DMS53 treated with DMSO at 0.1 percent for 48 hours (cell line): Measurements from ENCODE around the gene TMED6.
"Not testable (repeated sequence)": the region's sequence is repeated elsewhere in the genome, so short reads cannot be mapped to it uniquely, and the experiment has no call there.

Source experiments
- DNase-seq: peaks from one replicate; lab custom pipeline; 2025; ENCODE audit not compliant: unreplicated experiment; lab: John Stamatoyannopoulos, UW

TMED6 gene

DNA sequence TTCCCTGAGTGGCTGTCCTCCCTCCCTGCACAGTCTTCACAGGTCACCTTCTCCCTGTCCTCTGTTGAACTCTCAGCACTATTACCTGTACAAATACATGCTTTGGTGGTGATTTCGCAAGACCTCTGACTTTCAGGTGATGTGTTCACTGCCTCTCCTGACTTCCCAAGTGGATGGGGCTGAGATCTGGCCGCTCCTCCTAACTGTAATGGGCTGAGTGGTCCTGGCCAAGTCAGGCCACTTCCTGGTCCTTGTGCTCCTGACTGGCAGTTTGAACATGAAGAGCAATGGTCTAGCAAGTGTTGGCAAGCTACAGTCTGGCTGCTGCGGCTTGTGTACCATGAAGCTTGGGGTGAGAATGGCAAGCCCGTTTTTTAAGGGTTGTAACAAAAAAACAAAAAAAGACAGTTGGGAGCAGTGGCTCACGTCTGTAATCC lies 11.7 kb upstream of the TMED6 start:
- DNase-seq = no peak

DNA sequence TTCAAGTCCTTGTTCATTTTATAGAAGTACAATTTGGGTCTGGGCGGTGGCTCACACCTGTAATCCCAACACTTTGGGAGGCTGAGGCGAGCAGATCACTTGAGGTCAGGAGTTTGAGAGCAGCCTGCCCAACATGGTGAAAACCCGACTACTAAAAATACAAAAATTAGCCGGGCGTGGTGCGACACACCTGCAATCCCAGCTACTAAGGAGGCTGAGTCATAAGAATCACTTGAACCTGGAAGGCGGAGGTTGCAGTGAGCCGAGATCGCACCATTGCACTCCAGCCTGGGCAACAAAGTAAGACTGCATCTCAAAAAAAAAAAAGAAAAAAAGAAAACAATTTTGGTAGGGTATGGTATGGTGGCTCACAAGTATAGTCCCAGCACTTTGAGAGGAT lies 8.5 kb upstream of the TMED6 start:
- DNase-seq = not testable (repeated sequence)

DNA sequence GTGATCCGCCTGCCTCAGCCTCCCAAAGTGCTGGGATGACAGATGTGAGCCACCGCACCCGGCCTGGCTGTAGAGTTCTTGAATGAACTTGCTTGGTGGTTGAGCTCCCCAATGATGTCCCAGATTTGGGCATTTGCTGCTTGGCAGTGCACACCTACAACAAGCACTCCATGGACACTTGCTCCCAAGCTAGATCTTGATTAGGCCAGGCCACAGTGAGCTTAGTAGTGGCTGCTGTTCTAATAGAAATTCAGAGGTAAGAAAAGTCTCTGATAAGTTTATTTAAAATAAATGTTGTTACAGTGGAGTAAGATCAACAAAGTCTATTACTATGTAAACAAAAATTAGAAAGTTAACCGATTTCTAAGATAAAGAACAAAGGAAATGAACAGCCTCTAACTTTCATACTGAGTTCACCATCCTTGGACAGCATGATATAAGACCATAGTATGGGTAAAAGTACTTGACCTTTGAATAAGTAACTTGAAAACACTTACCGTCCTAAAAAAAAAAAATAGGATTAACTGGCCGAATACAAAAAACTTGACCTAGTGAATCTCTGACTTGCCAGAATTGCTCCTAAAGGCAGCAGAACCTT lies 951 bp downstream of the TMED6 start:
- no peak for DNase-seq

DNA sequence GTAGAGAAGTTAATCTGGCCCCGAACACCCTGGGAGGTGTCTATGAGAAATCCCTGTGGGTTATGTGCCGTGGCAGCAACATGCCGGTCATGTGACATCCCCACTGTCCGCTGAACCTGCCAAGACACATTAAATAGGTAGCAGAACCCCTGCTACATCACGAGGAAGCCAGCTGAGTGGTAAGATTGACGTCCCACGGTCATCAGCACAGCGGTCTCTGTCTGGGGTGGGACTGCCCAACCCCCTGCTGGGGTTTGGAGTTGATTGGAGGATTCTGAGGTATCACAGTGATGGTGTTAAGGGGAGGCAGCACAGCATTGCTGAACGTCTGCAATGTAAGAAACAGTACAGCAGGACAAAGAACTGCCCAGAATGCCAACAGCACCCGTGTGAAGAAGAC lies 2.0 kb downstream of the TMED6 start:
- no peak for DNase-seq

DNA sequence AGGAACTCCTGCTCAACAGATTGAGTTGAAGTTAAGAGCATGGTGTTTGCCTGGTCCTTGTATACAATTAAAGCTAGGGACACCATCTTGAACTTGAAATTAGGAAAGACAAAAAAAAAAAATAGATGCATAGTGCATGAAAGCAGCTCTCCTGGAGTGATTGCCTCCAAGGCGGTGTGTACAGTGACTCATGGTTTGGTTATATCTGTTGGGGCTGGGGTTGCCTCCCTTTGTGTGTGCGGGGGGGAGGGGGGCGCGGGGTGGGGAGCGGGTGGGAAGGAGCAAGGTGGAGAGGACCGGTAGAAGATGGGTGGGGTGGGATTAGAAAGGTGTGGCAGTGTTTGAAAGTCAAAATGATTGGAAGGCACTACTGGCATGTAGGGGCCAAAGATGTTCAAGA lies 3.4 kb downstream of the TMED6 start:
- DNase-seq = no peak

DNA sequence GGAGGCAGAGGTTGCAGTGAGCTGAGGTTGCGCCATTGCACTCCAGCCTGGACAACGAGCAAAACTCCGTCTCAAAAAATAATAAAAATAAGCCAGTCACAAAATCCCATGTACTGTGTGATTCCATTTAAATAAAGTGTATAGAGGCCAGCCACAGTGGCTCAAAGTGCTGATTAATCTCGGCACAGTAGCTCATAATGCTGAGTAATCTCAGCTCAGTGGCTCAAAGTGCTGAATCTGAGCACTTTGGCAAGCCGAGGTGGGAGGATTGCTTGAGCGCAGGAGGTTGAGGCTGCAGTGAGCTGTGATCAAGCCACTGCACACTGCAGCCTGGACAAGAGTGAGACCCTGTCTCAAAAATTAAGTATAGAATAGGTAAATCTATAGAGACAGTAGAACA lies 4.9 kb downstream of the TMED6 start:
- no peak for DNase-seq

DNA sequence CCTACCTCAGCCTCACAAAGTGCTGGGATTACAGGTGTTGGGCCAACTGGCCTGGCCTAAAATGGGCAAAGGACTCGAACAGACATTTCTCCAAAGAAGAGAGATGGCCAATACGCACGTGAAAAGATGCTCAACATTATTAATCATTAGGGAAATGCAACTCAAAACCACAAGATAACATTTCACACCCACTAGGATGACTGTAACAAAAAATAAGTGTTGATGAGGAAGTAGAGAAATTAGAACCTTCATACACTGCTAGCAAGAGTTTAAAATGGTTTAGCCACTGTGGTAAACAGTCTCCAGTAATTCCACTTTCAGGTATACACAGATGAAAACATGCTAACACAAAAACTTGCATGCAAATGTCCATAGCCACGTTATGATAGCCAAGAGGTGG lies 5.7 kb downstream of the TMED6 start:
- DNase-seq = no peak

DNA sequence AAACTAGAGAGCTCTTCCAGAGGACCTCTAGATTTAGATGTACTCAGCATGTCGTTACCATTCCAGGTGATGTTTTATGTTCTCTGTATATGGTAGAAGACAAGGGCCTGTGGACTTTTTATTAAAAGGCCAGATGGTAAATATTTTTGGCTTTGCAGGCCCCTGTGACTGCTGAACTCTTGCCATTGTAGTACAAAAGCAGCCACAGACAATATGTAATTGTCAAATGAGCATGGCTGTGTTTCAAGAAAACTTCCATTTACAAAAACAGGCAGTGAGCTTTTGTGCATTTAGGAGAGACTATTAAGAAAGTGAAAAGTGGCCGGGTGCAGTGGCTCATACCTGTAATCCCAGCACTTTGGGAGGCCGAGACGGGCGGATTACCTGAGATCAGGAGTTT lies 7.4 kb downstream of the TMED6 start:
- no peak for DNase-seq

DNA sequence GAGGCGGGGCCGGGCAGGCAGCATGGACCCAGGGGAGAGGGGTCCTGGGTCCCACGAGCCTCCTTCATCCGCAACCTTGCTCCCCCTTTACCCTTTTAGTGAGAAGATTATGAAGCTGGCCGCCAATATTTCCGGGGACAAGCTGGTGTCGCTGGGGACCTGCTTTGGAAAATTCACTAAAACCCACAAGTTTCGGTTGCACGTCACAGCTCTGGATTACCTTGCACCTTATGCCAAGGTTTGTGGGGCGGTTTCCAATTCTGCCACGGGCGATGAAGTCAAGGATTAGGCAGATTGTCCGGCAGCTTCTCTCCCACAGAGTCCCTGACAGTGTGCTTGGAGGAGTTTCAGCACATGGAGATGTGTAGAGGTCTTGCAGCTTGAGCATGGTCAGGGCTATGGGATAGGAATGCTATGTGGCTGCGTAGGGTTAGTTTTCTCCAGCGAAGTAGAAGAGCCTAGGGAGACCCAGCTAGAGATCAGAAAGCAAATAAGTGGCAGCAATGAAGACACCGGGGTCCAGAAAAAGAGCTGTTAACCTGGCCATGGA lies 11.4 kb downstream of the TMED6 start:
- no peak for DNase-seq

DNA sequence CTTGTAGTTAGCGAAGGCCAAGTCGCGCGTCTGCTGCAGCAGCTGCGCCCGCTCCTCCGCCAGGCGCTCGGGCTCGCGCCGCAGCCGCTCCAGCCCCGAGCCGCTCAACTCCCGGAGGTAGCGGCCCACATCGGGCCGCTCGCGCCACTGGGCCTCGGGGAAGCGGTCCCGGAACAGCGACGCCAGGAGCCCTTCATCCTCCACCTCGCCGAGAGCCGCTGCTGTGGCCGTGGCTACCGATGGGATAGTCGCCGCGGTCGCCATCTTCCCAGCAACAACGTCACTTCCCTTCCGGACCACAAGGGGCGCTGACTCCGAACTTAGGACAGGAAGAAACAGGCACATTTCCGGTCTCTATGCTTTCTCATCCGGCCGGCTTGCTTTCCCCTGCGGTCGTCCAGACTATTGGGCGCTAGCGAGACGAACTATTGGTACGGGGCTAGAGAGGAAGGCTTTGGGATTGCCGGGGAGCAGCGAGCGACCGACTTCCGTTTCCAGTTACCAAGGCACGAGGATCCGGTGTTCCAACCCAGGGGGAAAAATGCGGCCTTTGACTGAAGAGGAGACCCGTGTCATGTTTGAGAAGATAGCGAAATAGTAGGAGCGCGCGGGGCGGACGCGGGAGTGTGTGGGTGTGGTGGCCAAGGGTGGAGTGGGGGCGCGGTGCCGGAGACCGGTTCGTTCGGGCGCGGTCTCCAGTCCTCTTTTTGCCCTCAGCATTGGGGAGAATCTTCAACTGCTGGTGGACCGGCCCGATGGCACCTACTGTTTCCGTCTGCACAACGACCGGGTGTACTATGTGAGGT lies 12.1 kb downstream of the TMED6 start, which contains the start of the genes COG8 and NIP7:
Gene COG8 (minus strand): TSS at position 276 of the 806 bp plus-strand sequence. CDS start 12 bp downstream, at position 264.
Gene NIP7 (plus strand): TSS at position 484 of the 806 bp plus-strand sequence. CDS start 58 bp downstream, at position 542.
- peak; percentile 92 for DNase-seq

DNA sequence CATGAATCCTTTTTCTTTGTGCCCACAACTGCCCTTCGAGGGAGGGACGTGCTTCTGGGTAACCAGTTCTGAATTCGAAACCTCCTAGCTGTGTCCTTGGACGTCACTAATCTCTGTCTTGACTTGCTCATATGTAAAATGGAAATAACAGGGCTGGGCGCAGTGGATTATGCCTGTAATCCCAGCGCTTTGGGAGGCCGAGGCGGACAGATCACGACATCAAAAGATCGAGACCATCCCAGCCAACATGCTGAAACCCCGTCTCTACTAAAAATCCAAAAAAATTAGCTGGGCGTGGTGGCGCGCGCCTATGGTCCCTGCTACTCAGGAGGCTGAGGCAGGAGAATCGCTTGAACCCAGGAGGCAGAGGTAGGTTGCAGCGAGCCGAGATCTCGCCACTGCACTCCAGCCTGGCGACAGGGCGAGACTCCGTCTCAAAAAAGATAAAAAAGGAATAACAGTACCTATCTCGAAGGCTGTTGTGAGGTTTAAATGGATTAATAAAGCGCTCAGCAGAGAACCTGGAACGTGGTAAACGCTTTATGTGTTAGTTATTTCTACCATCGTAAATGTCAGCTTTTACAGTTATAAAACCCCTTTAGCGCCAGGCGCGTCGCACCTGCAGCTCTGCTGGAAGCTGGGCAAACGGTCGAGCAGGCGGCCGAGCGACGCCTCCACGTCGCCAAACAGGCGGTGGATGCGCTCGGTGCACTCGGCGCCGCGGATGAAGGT lies 12.9 kb downstream of the TMED6 start:
- no peak for DNase-seq

DNA sequence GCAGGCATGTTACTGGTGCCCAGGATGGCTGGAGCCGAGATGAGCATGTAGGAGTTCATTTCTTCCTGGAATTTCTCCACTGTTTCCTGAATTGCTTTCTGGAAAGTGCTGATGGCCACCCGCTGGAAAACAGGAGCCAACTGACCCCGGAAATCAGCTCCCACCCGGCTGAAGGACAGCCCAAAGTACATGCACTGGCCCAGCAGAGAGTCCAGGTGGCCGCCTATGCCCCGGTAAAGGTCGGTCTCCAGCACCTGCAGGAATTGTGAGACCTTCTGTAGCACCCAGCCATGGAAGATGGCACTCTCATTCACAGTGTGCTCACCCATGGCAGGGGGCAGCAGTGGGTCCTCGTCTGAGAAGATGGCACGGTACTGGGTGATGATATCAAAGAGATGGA lies 16.9 kb downstream of the TMED6 start:
- no peak for DNase-seq

DNA sequence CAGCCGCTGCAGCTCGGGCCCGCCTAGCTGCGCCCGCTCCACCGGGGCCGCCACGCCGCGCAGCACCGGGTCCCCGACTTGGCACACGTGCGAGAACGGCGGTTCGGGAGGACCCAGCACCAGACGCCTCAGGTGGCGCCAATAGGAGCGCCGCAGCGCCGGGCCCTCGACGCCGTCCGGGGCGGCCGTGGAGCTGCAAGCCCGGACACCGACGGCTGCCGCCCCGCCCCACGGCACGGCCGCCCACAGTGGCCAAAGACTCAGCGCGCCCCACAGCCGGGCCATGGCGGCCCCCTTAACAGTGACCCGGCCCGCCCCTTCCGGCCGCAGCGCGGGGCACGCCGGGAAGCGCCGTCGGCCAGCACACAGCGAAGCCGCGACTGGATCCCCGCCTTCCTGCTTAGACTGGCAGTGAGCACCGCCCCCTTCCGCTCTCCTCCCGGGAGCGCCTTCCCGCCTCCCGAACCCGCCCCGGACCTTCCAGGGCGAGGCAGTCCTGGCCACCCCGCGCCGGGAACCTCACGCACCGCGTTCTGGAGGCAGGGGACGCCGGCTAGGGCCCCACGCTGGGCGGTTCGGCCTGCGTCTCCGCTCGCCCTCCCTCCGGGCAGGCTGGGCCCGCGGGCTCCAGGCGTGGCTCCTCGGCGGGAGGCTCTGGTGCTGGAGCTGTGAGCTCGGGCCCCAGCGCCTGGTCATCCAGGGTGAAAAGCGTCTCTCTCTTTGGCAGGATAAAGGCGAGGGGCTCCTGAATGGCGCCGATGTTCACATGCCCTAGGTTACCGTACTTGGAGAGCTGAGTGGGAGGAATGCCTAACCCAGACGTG lies 21.1 kb downstream of the TMED6 start, which contains the start of gene PDF:
Gene PDF (minus strand): TSS at position 303 of the 824 bp plus-strand sequence. CDS start 18 bp downstream, at position 285.
- DNase-seq = peak; percentile 75

DNA sequence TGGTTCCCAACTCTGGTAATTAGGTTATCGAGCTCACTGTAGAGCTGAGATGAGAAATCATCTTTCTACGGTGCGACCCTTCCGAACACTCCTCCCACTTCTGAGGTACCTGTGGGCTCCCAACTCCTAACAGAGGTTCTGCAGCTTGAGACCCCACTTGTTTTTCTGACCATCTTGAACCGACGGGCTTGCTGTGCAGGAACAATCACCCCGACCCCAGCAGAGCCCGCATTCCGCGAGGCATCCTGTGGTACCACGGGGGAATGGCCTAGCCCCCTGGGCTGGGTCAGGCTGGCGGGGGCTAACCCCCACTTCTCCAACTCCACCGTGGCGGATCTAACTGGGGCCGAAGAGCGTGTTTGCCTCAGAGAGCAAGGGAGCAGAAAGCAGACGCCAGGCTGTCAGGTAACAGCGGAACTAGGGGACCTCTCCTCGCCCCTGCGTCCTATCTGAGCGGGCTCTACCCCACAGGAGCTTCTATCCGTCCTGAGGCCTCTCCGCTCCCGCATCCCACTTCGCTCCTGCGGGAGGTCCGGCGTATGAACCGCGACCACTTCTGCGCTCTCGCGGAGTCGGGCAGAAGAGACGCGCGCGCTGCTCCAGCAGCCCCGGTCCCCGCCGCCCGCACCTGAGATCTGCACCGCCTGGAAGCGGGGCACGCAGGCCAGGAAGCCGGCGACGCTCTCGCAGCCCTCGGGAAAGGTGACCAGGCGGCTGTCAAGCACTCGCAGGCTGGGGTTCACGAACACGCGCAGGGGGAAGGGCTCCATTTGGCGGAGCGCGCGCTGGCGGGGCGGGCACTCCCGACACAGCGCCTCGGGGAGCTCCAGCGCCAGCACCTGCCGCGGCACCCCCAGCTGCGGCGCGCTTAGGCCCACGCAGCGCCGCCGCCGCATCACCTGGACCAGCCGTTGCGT lies 22.0 kb downstream of the TMED6 start:
- no peak for DNase-seq

DNA sequence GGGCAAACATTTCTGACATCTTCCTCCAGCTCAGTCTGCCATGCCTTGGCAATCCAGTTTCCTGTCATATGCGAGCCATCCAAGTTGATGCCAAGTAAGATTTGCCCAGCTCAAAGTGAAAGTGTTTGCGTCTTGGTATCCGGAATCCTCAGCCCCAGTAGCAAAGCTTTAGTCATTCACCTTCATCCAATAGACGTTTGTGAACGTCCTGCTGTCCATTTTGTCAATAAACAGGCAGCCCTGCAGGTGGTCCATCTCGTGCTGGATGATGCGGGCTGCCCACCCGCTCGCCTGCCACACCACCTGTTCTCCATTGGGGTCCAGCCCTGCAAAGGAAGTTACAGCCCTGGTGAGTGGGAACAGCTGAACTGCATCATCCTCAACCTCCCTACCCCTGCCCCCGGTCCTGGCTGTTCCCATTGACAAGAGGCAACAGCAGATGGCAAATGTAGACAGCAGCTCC lies 22.7 kb downstream of the TMED6 start:
- DNase-seq = no peak

DNA sequence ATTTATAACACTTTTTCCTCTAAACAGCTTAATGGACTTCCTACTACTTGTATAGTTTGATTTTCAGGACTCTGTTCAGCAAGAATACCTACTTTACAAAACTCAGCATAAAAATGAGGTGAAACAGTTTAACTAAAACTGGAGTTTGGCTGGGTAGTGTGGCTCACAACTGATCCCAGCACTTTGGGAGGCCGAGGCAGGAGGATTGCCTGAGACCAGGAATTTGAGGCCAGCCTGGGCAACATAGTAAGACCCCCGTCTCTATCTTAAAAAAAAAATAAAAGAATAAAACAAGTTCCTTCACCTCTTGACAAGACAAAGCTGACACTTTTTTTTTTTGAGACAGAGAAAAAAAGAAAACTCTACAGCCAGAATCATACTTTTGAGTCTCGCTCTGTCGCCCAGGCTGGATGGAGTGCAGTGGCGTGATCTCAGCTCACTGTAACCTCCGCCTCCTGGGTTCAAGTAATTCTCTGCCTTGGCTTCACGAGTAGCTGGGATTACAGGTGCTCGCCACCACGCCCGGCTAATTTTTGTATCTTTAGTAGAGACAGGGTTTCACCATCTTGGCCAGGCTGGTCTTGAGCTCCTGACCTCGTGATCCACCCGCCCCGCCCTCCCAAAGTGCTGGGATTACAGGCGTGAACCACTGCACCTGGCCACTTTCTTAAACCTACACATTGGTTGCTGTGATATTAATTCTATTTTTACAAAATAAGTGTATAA lies 23.8 kb downstream of the TMED6 start:
- DNase-seq = no peak

DNA sequence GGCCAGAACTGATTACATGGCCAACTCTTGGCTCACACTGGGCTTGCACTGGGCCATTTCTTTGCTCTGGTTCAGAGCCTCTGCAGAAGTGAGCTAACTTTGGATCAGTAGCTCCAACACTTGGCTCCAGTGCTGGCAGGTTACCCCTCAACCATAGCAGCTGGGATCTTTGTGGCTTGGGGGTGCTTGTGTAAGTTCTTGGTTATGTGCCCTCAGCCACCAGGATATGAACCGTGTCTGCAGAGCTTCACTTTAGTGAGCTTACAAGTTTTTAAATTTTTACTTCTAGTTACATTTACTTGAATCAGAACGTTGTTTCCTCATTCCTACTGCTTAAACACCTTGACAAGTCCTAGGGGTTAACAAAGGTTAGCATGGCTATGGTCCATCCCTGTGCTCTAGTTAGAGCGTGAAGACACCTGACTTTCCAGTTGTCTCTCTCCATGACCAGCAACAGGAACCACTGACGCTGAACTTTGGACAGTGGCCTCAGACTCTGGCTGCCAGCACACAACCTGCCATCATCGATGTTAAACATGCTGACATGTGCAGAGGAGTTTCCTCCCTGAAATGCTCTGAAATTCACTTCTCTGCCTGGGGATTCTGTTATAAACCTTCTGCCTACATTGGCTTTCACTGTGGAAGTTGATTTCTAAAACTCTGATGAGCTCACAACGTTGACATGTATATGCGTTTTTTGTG lies 25.3 kb downstream of the TMED6 start:
- DNase-seq = no peak

DNA sequence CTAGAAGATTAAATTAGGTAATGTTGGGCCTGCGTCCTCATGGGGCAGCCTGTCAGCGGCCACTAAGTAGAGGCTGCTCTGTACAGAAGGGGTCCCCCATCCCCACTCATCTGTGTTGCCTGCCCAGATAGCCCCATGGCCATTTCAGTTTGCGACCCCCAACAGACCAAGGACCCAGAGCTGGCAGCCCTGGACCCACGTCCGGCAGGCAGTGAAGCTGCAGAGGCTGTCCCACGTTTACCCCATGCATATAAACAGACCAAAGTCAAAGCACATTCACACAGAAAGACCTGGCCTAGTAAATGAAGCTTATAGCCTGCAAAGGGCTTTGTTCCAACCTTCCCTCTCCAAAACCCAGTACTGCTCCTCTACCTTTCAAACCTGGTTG lies 25.8 kb downstream of the TMED6 start:
- DNase-seq = no peak
